NCI-H2081 (cell line): Measurements from ENCODE around the gene DCAF11.

ENCODE experiments used
- DNase-seq, 2 experiments: peaks; one replicate each; lab custom pipeline; 2025; lab: John Stamatoyannopoulos, UW

DCAF11 gene

DNA sequence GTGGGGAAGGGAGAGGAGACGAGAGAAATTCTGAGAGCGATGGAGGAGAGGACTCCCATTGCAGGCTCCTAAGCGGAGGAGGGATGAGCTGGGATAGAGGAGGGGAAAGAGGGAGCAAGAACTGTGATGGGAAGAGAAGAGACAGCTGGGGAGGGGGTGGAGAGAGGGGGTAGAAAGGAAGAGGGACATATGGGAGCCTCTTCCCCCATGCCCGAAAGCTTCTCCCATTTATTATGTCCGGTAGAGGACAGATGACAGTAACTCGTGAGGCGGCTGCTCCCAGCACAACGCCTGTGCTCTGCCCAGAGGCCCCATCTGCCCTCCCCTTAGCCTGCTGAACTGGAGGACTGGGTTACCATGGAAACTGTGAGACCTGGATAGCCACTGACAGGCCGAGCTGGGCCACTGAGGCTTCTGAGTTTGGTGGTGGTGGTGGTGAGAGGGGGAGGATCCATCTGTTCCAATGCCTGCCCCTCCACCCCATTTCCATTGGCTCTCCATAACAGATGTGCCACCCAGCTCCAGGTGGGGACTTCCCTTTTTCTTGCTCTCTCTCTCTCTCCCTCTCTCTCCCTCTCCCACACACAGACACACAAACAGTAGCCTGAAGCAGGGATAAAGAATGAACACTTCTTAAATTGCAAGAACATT, 35.0 kb upstream of the DCAF11 start:
- no peak for DNase-seq

DNA sequence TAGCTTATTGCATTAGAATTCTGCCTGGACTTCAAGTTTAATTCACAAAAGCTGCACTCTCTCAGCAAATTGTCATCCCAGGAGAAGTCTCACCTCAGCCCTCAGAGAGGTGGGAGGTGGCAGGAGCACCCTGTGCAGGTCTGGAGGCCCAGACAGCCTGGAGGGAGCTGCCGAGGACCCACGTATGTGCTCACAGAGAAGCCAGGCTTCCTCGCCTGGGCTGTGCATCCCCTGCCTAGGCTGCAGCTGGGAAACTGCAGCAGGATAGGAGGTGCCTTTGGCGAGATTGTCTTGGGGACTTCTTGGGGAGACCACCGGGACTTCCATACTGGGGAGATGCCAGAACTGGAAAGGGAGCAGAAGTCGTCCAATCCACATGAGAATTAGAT, 34.4 kb upstream of the DCAF11 start:
- DNase-seq: no peak

DNA sequence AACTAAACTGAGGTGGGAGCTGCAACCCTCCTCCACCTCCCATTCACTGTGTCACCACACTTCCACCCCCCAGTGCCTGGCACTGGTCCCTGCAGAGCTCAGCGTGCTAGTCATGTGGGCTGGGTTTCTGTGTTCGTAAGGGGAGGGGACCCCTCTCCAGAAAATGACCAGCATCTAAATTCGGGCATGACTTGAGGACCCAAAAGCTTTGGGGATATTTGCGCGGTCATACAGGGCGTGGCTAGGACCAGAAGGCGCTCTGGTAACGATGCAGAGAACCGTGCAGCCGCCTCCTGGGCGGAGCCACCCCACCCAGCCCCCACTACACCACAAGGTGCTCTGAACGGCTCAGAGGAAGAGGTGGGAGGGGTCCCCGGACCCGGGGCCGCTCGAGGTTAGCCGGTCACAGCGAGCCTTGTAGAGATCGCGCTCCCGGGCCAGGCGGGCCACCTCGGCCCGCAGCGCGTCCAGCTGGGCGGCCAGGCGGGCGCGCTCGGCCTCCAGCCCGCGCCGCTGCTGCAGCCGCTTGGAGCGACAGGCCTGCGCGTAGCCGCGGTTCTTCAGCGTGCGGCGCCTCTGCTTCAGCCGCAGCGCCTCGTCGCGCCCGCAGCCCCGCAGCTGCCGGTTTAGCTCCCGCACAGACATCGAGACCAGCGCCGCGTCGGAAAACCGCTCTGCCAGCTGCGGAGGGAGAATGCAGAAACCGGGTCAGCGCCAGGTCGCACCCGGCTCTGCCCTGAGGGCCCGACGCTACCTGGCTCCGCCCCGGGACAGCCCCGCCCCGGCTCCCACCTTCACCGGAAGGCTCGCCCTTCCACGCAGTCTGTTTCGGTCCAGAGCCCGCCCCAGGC, 33.5 kb upstream of the DCAF11 start:
- peak; percentile 61 to 75 for DNase-seq

DNA sequence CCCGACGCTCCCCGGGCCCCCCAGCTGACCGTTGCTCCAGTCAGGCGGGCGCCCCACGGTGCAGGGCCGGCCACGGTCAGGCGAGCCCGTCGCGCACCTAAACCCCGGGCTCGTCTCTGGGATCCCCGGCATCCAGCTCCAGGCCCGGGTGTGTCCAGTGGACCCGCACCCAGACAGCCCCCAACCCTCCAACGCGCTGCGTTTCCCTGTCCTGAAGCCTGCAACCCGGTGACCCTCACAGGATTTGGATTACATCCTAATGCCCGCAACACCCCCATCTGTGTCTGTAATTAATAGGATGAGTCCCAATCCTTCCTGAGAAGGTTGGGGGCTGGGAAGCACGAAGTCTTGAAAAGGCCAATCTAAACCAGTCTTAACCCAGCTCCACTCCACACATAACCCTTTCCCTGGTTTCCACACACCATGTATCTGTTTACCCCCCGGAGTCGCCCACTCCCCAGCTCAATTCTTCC, 32.8 kb upstream of the DCAF11 start:
- DNase-seq: no peak

DNA sequence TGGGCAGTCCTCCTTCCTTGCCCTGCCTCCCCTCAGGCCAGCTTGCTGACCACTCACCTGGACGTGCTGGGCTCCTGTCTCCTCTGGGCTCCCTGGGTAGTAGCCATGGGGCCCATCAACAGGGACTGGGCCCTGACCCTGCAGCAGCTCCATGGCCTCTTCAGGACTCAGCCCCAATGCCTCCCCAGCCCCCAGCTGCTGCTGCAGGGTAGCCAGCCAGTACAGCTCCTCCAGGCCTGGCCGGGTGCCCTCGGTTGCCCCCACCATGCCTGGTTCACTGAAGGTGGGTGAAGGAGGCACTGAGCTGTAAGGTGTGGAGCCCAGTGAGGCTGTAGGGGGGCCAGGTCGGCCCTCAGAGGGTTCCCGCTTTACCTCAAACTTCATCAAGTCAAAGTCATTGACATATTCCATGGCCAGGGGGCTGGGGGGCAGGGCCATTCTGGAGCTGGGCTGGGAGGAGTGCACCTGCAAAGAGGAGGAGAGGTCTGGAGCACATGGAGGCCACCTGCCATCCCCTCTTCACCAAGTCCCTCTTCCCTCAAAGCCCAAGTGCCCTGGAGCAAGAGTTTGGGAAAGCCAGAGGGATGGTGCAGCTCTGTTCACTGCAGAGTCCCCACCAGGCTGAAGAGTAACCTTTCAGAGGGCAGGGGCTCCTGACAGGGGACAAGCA, 32.0 kb upstream of the DCAF11 start:
- DNase-seq: no peak

DNA sequence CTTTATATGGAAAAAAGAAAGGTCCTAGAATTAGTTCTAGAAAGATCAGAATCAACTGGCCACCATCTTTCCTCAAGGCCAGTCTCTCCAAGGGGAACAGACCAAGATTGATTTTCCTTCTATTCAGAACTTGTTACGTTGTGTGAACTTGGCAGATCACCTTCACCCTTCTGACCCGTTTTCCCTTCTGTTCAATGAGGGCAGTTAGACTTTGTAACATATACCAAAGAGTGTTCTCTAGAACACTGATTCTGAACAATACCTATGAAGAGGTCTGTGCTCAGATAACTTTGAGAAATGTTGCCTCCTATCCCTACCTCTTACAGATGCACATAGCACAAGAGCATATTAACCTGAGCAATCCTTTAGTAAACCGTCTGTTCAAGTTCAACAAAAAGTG, 31.1 kb upstream of the DCAF11 start:
- DNase-seq: no peak

DNA sequence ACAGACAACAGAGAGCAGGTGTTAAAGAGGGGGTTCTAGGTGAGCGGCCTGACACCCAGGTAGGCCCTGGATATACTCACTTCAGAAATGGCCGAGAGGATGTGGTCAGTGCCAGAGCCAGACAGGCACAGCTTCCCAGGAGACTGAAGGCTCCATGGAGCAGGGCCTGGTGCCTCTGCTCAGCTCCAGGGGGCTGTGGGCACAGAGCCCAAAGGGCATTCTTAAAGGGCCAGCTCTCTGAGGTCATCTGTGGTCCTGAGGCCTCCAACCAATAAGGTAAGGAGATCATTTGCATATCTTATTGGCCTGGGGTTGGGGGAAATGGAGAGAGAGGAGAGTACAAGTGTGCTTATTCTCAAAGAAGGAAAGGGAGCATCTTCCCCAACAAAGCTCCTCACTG, 30.1 kb upstream of the DCAF11 start:
- DNase-seq: no peak

DNA sequence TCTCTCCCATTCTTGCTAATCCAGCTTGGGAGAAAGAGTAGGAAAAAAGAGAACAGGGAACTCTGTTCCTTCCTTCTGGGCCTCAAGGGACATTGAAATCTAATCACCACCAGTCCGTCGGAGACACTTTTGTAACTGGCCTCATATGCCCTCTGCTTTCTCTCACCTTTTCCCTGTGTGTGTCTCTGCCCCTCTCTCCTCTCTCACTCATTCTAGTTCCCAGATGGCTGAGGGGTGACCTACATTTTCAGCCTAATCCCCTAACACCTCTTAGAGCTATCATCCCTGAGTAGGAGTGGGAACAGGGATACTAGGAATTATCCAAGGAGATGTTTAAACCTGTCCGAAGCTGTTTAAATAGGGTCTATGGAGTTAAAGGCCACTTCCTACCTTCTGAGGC, 29.4 kb upstream of the DCAF11 start:
- DNase-seq: no peak

DNA sequence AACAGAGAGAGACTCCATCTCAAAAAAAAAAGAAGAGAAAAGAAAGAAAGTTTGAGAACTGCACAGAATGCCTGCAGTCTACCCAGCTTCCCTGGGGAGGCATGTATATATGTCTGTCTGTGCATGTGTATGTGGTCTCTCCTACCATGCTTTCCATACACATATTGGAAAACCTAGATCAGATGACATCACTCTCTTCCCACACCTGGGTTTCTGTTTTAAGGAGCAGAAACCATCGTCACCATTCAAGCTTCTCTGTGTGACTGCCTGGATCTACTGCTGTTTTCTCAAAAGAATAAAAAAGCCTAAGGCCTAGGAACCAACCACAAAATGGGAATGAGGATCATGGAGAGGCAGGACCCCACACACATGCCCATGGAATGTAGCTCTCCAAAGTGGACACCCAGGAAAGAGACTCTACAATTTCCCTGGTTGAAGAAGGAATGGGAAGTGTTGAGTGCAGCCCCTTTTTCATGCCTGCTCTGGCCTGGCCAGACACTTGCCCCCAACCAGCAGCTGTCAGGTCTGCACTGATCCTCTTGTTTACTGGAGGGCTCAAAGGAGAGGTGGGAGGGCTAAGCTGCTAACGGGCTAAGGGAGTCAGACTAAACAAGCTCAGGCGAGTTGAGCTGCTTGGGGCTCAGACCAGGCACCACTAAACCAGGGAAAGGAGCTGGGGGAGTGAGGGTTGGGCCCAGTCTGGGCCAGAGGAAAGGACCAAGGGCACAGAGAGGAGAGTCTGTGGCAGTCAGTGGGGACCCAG, 28.2 kb upstream of the DCAF11 start:
- DNase-seq: no peak

DNA sequence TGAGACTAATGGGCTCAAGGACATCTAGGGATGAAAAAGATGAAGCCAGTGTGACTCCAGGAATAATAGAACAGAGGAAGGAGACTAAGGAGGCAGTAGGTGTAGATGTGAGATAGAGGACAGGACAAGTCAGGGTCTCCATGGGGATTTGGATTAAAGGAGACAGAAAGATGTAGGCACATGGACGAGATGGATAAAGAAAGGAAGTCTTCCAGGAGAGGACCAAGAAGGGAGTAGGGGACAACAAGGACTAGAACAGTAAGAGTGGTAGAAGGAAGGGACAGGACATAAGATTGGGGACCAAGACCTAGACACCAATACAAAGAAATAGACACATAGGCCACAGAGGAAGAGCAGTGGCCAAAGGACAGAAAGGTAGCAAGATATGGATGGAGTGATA, 27.6 kb upstream of the DCAF11 start:
- no peak for DNase-seq

DNA sequence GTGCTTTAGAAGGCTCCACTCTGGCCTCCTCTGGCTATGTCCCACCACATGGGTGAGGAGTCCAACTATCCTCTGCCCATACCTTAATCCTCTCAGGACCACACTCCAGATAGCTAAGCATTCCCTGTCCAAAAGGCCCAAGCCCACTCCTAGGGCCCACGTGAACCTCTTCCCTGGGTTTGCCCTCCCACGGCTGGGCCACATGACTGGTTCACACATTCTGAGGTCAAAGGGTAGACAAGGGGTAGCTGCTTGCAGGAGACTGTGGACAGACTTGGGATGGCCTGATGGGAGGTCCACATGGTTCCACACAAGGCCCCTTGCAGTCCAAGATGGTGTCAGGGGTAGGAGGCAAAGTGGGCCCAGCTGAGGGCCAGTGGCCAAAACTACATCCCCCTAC, 26.5 kb upstream of the DCAF11 start:
- no peak for DNase-seq

DNA sequence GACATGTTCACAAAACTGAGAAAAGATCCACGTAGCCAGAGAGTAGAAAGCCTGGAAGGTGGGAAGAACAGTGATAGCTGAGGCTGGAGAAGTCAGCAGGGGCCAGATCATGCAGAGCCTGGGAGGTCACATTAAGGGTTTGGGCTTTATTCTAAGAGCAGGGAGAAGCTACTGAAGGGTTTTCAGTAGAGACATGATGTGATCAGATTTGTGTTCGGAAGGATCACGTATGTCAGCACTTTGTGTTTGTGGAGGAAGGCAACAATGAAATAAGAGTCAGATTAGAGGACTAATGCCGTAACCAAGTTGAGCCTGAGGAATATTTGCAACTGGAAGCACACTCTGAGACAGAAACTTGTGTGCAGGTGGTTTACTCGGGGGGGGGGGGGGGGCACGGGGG, 24.7 kb upstream of the DCAF11 start:
- no peak for DNase-seq

DNA sequence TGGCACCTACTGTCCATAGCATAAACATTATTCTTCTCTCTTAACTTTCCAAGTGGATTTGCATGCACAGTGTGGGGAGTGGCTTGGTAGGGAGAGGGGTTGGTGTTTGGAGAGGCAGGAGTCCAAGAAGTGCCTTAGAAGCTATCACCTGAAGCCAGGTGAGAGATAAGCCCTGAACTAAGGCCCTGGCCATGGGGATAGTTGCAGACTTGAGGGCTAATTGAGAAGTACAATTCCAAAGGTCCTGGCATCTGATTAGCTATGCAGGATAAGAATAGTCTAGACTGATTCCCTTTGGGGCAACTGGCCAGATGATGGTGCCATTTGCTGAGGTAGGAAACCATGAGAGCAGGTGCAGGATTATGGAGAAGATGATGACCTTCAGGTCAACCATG, 22.5 kb upstream of the DCAF11 start:
- DNase-seq: no peak

DNA sequence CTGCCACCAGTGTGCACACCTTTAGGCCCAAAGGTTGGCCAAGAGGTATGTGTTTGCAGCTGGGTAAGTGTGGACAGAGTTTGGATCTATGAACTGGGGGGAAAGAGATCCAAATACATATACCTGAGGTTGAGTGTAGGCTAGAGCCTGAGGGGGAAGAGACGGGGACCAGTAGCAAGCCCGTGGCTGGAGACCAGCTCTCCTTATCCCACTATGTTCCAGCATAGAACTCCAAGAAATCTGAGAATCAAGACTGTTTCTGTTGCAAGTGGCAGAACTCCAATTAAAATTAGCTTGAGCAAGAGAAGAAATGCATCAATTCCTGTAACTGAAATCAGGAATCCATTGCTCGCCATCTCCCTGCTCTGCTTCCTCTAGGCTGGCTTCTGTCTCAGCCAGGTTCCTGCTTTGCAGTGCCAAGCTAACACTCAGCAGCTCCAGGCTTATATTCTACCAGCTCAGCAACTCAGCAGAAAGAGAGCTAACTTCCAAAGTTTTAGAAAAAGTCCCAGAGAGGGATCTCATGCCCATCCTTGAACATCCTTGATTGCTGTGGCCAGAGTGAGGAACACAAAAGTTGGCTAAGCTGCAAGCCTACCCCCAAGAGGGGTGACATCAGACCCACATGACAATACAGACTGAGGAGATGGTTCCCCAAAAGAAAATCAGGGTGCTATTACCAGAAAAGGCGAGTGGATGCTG, 21.9 kb upstream of the DCAF11 start:
- DNase-seq: no peak

DNA sequence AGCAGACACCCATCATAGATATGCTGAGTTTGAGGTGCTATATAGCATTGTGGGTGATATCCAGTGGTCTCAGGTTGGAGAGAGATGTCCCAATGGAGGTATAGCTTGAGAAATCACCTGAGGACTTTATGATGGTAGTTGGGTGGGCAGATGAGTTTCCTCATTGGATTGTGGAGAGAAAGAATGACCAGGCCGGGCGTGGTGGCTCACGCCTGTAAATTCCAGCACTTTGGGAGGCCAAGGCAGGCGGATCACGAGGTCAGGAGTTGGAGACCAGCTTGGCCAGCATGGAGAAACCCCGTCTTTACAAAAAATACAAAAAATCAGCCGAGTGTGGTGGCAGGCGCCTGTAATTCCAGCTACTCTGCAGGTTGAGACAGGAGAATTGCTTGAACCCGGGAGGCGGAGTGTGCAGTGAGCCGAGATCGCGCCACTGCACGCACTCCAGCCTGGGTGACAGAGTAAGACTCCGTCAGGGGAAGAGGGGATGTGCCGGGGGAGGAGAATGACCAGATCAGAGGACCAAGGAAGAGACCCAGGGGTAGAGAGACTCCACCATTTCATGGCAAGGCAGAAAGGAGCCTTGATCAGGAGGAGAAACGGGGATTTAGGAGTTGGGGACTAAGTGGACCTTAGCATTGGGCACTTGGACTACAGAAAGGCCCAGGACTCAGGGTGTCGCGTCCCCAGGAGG, 21.2 kb upstream of the DCAF11 start:
- no peak for DNase-seq

DNA sequence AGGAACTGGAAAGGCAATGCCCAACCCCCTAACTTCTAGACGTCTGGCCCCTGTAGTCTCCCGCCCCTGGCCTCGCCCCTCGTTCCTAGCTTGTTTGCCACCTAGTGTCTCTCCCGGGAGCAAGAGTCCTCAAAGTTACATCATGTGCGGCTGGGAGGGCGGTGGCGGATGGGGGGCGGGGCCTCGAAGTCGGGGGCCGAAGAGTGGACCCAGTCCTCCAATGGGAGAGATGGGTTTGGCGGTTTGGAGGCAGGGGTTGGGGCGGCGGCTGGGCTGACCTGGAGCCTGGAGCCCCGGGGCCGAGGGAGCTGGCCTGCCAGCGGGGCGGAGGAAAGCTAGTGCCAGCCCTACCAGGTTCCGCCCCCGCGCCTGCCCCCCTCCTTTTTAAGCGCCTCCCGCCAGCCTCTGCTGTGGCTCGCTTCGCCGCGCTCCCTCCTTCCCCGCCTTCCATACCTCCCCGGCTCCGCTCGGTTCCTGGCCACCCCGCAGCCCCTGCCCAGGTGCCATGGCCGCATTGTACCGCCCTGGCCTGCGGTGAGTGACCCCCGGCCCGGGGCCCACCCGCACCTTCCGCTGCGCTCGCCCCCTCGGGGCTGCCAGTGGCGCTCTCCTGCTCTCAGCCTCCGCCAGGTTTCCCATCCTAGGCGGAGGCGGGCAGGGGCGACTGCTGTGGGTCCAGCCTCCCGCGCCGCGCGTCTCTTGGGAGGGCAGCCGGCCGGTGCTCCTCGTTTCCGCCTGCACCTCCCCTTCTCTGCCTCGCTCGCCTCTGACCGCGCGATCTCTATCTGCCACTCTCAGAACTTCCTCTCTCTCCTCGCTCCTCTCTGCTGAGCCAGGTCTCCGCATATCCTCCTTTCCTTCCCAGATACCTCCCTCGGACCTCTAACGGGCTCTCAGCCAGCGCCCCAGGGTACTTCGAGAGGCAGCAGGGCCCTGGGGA, 20.4 kb upstream of the DCAF11 start, which contains the start of gene PCK2:
TSS of gene PCK2 (plus strand) at position 411 of the 940 bp plus-strand sequence. CDS start at position 506, 95 bp downstream.
- DNase-seq: peak; percentile 71

DNA sequence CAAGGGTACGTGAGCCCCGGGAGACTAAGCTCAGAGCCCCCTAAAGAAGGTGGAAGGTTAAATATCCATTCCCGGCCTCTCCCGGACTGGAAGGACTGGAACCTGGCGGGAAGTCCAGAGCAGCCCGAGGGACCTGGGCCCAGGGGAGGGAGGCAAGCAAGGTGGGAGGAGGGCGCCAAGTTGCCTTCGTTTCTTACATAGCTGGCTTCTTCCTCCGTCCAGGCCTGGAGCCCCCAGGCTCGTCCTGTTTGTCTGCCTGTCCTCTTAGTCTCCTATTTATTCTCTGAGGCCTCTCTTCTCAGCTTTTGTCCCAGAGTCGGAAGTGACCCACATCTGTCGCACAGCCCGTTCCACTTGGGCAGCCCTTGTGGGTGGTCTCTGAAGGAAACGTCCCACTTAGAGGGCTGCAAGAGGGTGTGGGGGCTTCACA, 19.7 kb upstream of the DCAF11 start:
- DNase-seq: no peak

DNA sequence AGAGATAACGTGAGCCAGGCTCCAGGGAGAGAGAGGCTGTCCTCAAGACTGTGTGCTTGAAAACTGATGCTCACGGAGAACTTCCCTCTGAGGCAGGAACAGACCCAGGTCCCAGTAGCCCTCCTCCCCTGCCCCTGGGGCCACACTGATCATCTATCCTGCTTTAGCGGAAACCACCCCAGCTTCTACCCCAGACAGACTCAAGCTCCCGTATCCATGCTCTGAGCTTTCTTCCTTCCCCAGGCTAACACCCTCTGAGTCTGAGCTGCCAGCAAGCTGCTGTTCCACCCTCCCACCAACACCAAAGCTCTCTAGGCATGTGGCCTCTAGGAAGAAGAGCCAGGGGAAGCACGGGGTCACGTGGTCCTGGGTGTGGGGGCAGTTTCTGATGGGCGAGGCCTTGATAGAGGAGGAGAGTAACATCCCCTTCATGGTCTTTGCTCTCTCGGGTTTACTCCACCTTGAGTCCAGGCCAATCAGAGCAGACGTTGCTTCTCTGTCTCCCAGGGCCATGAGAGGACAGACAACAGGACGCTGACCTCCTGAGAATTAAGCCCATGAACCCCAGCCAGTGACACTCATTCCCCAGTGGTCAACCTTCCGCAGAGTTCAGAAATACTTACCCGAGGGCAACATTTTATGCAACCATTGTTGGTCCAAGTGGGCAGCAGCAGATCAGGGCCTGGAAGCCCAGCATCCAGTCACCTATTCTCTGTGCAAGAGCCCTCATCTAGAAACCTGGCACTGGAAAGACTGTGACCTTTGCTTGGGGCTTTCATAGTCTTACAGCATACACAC, 19.1 kb upstream of the DCAF11 start:
- no peak for DNase-seq
